Fibroblast of mammary gland (primary cell): ENCODE data around the gene TMA7.

Experiments
- DNase-seq: peaks from one replicate; pipeline ENCODE4 v3.0.0-alpha.2; 2010; ENCODE audit warnings: low read depth
- H3K4me3 ChIP-seq: 2 replicates; pipeline ENCODE4 v1.5.1; 2011; ENCODE audit warnings: low read depth, mild to moderate bottlenecking, low read length, moderate library complexity; ENCODE audit not compliant: control insufficient read depth
- CTCF ChIP-seq: conservative IDR thresholded peaks from 2 replicates; pipeline ENCODE4 v1.5.1; 2011; ENCODE audit warnings: low read depth, low read length, inconsistent platforms; ENCODE audit not compliant: control insufficient read depth, insufficient read depth

The TMA7 gene

GRCh38 chr3:48404440-48405342 is 35.4 kb upstream of the TMA7 start:
- no peak for DNase-seq
- H3K4me3 ChIP-seq, result no peak overlapping the region
- TF ChIP-seq CTCF, result no peak

- no peak for DNase-seq
- H3K4me3 ChIP-seq, result no peak overlapping the region
- TF ChIP-seq CTCF, result no peak
Observed at GRCh38 chr3:48405343-48405881, 34.6 kb upstream of the TMA7 start.

- no peak for DNase-seq
- H3K4me3 ChIP-seq, result no peak overlapping the region
- TF ChIP-seq CTCF, result no peak
Observed at GRCh38 chr3:48405971-48406370, 34.1 kb upstream of the TMA7 start.

GRCh38 chr3:48406443-48407431 is 33.3 kb upstream of the TMA7 start:
- H3K4me3 ChIP-seq, result no peak overlapping the region
- TF ChIP-seq CTCF, result no peak
- DNase-seq, result no peak

- H3K4me3 ChIP-seq, result no peak overlapping the region
- TF ChIP-seq CTCF, result no peak
- no peak for DNase-seq
Observed at GRCh38 chr3:48407542-48408099, 32.4 kb upstream of the TMA7 start.

- DNase-seq, result no peak
- no peak for TF ChIP-seq CTCF
- no peak overlapping the region for H3K4me3 ChIP-seq
Observed at GRCh38 chr3:48408823-48409281, 31.2 kb upstream of the TMA7 start.
